ENCODE data around the gene MRPL19. TPM values are rescaled to one million over a fixed set of nuclear protein-coding genes. Genes with fewer than 3 reads are reported as not detected.
A peak's percentile ranks its signal among the peaks of the same experiment; 100 is the strongest.

MRPL19 gene
- total RNA-seq, result 10 to 100 TPM; 20.5 to 46.8 (median 34.1) TPM
- polyA plus RNA-seq, result 10 to 100 TPM; 11.9 to 30.5 TPM
- long read RNA-seq, donor 1, transcript MRPL19-202 (6 exons, 3,479 nt), result major isoform, 31 of 36 reads
- long read RNA-seq, donor 1, partial matches to known transcripts, result 0 of 36 reads
- long read RNA-seq, donor 1, other reads (novel, unspliced or antisense), result 5 of 36 reads
- long read RNA-seq, donor 2, transcript MRPL19-205 (5 exons, 744 nt), result minor isoform, 6 of 56 reads
- long read RNA-seq, donor 2, transcript MRPL19-202 (6 exons, 3,479 nt), result major isoform, 13 of 56 reads
- long read RNA-seq, donor 2, partial matches to known transcripts, result 30 of 56 reads
- long read RNA-seq, donor 2, other reads (novel, unspliced or antisense), result 7 of 56 reads
- long read RNA-seq, donor 3, transcript MRPL19-202 (6 exons, 3,479 nt), result major isoform, 18 of 22 reads
- long read RNA-seq, donor 3, partial matches to known transcripts, result 0 of 22 reads
- long read RNA-seq, donor 3, other reads (novel, unspliced or antisense), result 4 of 22 reads

DNA sequence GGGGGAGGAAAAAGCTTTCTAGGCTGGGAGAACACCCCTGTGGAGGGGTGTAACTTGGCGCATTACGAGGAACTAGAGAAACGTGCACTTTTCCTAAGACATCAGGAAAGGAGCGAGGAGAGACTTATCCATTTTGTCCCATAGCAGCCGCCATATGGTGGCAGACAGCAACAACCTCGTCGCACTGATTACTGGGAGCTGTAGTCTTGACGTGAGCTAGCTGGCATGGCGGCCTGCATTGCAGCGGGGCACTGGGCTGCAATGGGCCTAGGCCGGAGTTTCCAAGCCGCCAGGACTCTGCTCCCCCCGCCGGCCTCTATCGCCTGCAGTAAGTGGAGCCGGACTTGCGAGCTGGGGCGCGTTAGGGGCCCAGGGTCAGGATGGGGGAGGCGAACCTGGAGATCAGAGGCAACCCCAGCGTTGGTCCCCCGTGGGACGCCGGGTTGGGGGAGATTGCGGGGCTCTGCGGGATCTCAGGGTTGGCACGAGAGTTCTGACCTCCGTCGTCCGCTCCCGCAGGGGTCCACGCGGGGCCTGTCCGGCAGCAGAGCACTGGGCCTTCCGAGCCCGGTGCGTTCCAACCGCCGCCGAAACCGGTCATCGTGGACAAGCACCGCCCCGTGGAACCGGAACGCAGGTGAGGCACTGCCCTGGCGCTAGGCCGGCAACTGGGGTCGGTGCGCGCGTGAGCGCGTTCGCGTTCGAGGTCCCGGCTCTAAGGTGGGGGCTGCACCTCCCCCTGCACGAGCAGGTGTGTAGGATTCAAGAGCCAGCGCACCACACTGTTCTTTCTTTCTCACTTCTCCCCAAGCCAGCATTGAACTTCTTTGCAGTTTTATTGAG is at the start of gene MRPL19:
Gene MRPL19 (plus strand): TSS at position 201 of the 843 bp plus-strand sequence. CDS start 25 bp downstream, at position 226.
- TF ChIP-seq CTCF (IDR thresholded peaks at IDR 0.05) (peak in 1 of 3 donors; percentile 3), EP300 (IDR thresholded peaks at IDR 0.05) (no peak), POLR2A (IDR thresholded peaks at IDR 0.05) (peak; percentile 29)
- intact Hi-C loops (cut with DNase I), result no loop called here
- Histone ChIP-seq H3K9me3 (no peaks in the 10 kb centered on the region), H3K27ac (peak within 1 kb of the TSS; percentile 3 to 62), H3K27me3 (no peaks in the 10 kb centered on the region), H3K4me1 (ENCODE audit: insufficient read depth) (no peaks in the 10 kb centered on the region), H3K36me3 (no peaks in the 10 kb centered on the region), H3K4me3 (peak within 1 kb of the TSS; percentile 93)
- peak; percentile 81 to 86 (median 83) for DNase-seq
- WGBS, 3 donors, result 0 to 1% (median 1%) methylated on average over 44 to 60 of the region's 60 CpGs

DNA sequence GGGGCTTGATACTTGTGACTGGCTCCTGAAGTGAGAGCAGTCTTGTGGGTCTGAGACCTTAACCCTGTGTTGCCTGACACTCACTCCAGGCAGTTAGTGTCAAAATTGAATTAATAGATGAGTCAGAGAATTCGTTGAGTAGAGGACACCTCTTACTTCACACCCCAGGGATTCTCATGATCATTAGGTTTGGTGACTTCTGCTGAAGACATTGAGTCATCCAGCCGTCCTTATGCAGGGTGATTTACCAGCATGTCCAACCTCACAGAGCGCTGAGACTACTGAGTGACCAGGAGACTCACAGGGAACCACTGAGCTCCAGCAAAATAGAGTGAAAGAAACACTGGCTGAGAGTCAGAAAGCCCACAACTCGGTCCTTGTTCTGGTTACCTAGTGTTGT is 49.8 kb upstream of the MRPL19 start:
- intact Hi-C loops (cut with DNase I), result no loop called here

GRCh38 chr2:75597949-75598348 is 48.6 kb upstream of the MRPL19 start:
- no peak overlapping the region for H3K4me3 ChIP-seq
- no peak overlapping the region for H3K27ac ChIP-seq
- no peaks in the 10 kb centered on the region for H3K4me1 ChIP-seq (ENCODE audit: insufficient read depth)
- TF ChIP-seq POLR2A (IDR thresholded peaks at IDR 0.05), result no peak
- TF ChIP-seq EP300 (IDR thresholded peaks at IDR 0.05), result no peak
- TF ChIP-seq CTCF (IDR thresholded peaks at IDR 0.05), result no peak
- H3K9me3 ChIP-seq, result no peaks in the 10 kb centered on the region
- WGBS, 3 donors, result 89 to 94% (median 90%) methylated on average over 20 of the region's 20 CpGs
- no peaks in the 10 kb centered on the region for H3K27me3 ChIP-seq
- intact Hi-C loops (cut with DNase I), result no loop called here
- no peaks in the 10 kb centered on the region for H3K36me3 ChIP-seq
- DNase-seq, result no peak

More for the DNA sequence above, 49.8 kb upstream of the MRPL19 start:
- Histone ChIP-seq H3K27ac (no peak overlapping the region), H3K27me3 (no peaks in the 10 kb centered on the region), H3K36me3 (no peaks in the 10 kb centered on the region), H3K4me3 (no peak overlapping the region), H3K4me1 (ENCODE audit: insufficient read depth) (no peaks in the 10 kb centered on the region), H3K9me3 (no peaks in the 10 kb centered on the region)
- DNase-seq, result no peak
- WGBS, 3 donors, result 76 to 83% (median 83%) methylated on average over 4 of the region's 4 CpGs
- TF ChIP-seq EP300 (IDR thresholded peaks at IDR 0.05), result no peak
- TF ChIP-seq POLR2A (IDR thresholded peaks at IDR 0.05), result no peak

DNA sequence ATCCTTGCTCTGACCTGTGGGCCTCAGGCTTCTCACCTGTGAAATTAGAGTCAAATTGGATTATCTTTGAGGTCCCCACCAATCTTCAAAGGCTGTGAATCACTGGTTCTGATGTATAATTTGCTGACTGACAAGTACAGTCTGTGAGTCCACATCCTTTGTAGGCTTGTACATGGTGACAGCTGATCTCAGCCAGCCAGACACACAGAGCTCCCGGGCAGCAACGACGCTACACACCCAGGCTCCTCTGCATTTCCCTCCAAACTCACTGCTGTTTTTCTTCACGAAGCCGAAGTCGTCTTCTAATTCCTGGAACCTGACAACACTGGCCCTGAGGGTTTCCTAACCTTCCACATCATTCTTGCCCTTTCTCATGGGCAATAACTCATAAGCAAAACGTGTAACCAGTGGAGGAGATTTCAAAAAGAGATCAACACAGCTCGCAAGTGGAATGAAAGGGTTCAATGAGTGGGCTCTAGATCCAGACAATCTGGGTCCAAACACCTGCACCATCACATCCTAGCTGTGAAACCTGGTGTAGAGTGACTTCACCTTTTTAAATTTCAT is 47.9 kb upstream of the MRPL19 start:
- Histone ChIP-seq H3K9me3 (no peaks in the 10 kb centered on the region), H3K27ac (no peak overlapping the region), H3K4me1 (ENCODE audit: insufficient read depth) (no peaks in the 10 kb centered on the region), H3K27me3 (no peaks in the 10 kb centered on the region), H3K4me3 (no peak overlapping the region), H3K36me3 (no peaks in the 10 kb centered on the region)
- no peak for DNase-seq
- TF ChIP-seq CTCF (IDR thresholded peaks at IDR 0.05) (no peak), POLR2A (IDR thresholded peaks at IDR 0.05) (no peak), EP300 (IDR thresholded peaks at IDR 0.05) (no peak)
- 88 to 93% (median 89%) methylated on average over 8 of the region's 8 CpGs for WGBS, 3 donors
- intact Hi-C loops (cut with DNase I), result no loop called here

Measured in ovary (tissue), 10 donors.